K562 (cell line): ENCODE results near the gene LACTB. TPM values are rescaled to one million over a fixed set of nuclear protein-coding genes. Genes with fewer than 3 reads are reported as not detected.

Experiments
- ATAC-seq: fragments of 200-7000 bp; cut with Tn5 transposase; 3 replicates; pipeline ENCODE4 v1.9.1; 2020; ENCODE audit warnings: moderate library complexity
- BruUV-seq: library from RNA; stranded (reverse); fragments of 400-500 nt; replicated peaks from 2 replicates; lab custom pipeline; 2021; lab: Mats Ljungman, UMichigan
- CTCF ChIA-PET: fragments of 300-600 bp; formaldehyde crosslinking; extraction: SDS; loops from one replicate; lab custom pipeline; 2021; ENCODE audit warnings: low intra/inter-chr PET ratio; lab: Yijun Ruan, JAX
- POLR2A ChIA-PET: fragments of 300-600, 350-650 bp; sonication (Branson Sonifier 250); formaldehyde crosslinking; extraction: SDS; loops from one replicate; lab custom pipeline; 2021; ENCODE audit warnings: antibody characterized with exemption, inconsistent platforms; lab: Yijun Ruan, JAX
- DNase-seq, 4 experiments: peaks; one replicate each; pipeline versions ENCODE4 v3.0.0 to v3.0.0-alpha.2; 2011 to 2018; ENCODE audit warnings: low spot score in 3 of 4, mixed read lengths in 3 of 4; ENCODE audit errors: extremely low read depth in 1 of 4
- FAIRE-seq: peaks from 2 replicates; lab custom pipeline; 2011; peaks lifted over from hg19 to GRCh38; lab: Jason Lieb, UNC
- H2AFZ ChIP-seq: 2 replicates; pipeline ENCODE4 v1.6.0; 2011; ENCODE audit warnings: low read depth, low read length, control low read depth, inconsistent platforms
- H3K27ac ChIP-seq: fragments of 200-600 bp; 3 replicates; pipeline ENCODE4 v1.8.0; 2011; ENCODE audit warnings: low read depth, mild to moderate bottlenecking, control low read depth, inconsistent platforms, low read length, moderate library complexity, mixed read lengths; ENCODE audit errors: extremely low read depth
- H3K27me3 ChIP-seq, 2 experiments: fragments of 300-600 bp in 1 of 2; 2 replicates in 1 of 2; 3 replicates in 1 of 2; pipeline versions ENCODE4 v1.6.0 to v1.8.0; 2011; ENCODE audit warnings: inconsistent platforms in 2 of 2, low read length in 2 of 2, mild to moderate bottlenecking in 1 of 2, mixed read lengths in 1 of 2, moderate library complexity in 1 of 2; ENCODE audit not compliant: control insufficient read depth in 2 of 2, insufficient read depth in 2 of 2
- H3K36me3 ChIP-seq: fragments of 300-600 bp; 3 replicates; pipeline ENCODE4 v1.8.0; 2011; ENCODE audit warnings: mild to moderate bottlenecking, low read length, inconsistent platforms; ENCODE audit not compliant: control insufficient read depth, insufficient read depth
- H3K4me1 ChIP-seq, 2 experiments: fragments of 200-600 bp in 1 of 2; replicated peaks in 1 of 2; 2 replicates in 1 of 2; 3 replicates in 1 of 2; pipeline versions ENCODE4 v1.5.1 to v1.8.0; 2011; ENCODE audit warnings: inconsistent platforms in 2 of 2, low read length in 2 of 2, mild to moderate bottlenecking in 1 of 2, mixed read lengths in 1 of 2, moderate library complexity in 1 of 2; ENCODE audit not compliant: control insufficient read depth in 2 of 2, insufficient read depth in 2 of 2
- H3K4me2 ChIP-seq: 2 replicates; pipeline ENCODE4 v1.6.1; 2011; ENCODE audit warnings: low read length, control low read depth, inconsistent platforms, mixed read lengths; ENCODE audit not compliant: insufficient read depth
- H3K4me3 ChIP-seq: fragments of 200-600 bp; sonication (generic), shearing (Covaris generic); 2 replicates; pipeline ENCODE4 v1.5.1; 2016; ENCODE audit warnings: control low read depth, inconsistent platforms
- H3K79me2 ChIP-seq: fragments of 200-600 bp; 3 replicates; pipeline ENCODE4 v1.8.0; 2011; ENCODE audit warnings: low read length, inconsistent platforms; ENCODE audit not compliant: control insufficient read depth, insufficient read depth
- H3K9ac ChIP-seq, 2 experiments: 2 replicates each; pipeline versions ENCODE4 v1.6.0 to v1.6.1; 2011; ENCODE audit warnings: low read depth in 2 of 2, low read length in 2 of 2, control low read depth in 1 of 2, inconsistent platforms in 1 of 2, mild to moderate bottlenecking in 1 of 2, mixed read lengths in 1 of 2; ENCODE audit not compliant: insufficient read depth in 1 of 2
- H3K9me1 ChIP-seq: one replicate; pipeline ENCODE4 v1.6.0; 2011; ENCODE audit warnings: inconsistent platforms, mild to moderate bottlenecking, low read length, moderate library complexity; ENCODE audit not compliant: control insufficient read depth, insufficient read depth
- H3K9me3 ChIP-seq: replicated peaks from 2 replicates; pipeline ENCODE4 v1.5.1; 2011; ENCODE audit warnings: low read depth, low read length, inconsistent platforms; ENCODE audit not compliant: control insufficient read depth, insufficient read depth
- H4K20me1 ChIP-seq: replicated peaks from 2 replicates; pipeline ENCODE4 v1.6.1; 2011; ENCODE audit warnings: low read length, inconsistent platforms, mixed read lengths; ENCODE audit not compliant: control insufficient read depth, insufficient read depth
- HSF4 ChIP-seq: fragments of 250-450 bp; sonication (Bioruptor Pico); IDR thresholded peaks from 2 replicates; pipeline ENCODE4 v2.1.2; 2022; ENCODE audit warnings: mild to moderate bottlenecking, moderate library complexity, borderline replicate concordance
- ZNF217 ChIP-seq: sonication (generic); formaldehyde crosslinking; IDR thresholded peaks from 2 replicates; pipeline ENCODE4 v1.8.0; 2022; ENCODE audit warnings: mild to moderate bottlenecking, missing genetic modification reagents
- ZNF740 ChIP-seq, 3 experiments: fragments of 200-800 bp in 1 of 3; sonication (Bioruptor generic) in 1 of 3; sonication (generic) in 1 of 3; formaldehyde crosslinking in 1 of 3; IDR thresholded peaks; 2 replicates each; pipeline versions ENCODE4 v1.6.1 to v1.8.0; 2016 to 2022; ENCODE audit warnings: mild to moderate bottlenecking in 2 of 3, missing compliant biosample characterization in 2 of 3, missing genetic modification characterization in 2 of 3, missing genetic modification reagents in 1 of 3
- ZNF830 ChIP-seq: fragments of 250-450 bp; sonication (Bioruptor Pico); IDR thresholded peaks from 2 replicates; pipeline ENCODE4 v1.5.0; 2021; ENCODE audit warnings: mild to moderate bottlenecking
- whole genome bisulfite sequencing: fragments of 100-300 bp; shearing (Covaris generic); methylation state at CpG from one replicate; pipeline ENCODE4 v1.1.6; 2016; ENCODE audit warnings: low coverage, mixed read lengths; ENCODE audit not compliant: insufficient coverage; ENCODE audit errors: missing lambda C conversion rate; 5-methylcytosine and 5-hydroxymethylcytosine counted together
- in situ Hi-C: fragments of 300-500 bp; cut with MboI; formaldehyde crosslinking; loops from 4 replicates; pipeline ENCODE4 v1.15.0; 2018; ENCODE audit warnings: inconsistent platforms, mixed read lengths
- intact Hi-C: fragments of 100-400 bp; cut with micrococcal nuclease; formaldehyde crosslinking; loops from 2 replicates; pipeline ENCODE4 v1.14.2; 2022
- polyA plus RNA-seq, 8 experiments: library from polyadenylated mRNA; depleted of rRNA in 4 of 8; stranded (reverse) in 5 of 8; unstranded in 3 of 8; fragments of >200 nt; fragmentation: Nextera tagmentation in 2 of 8; fragmentation: Illumina TruSeq in 1 of 8; extraction: Ambion mirVana in 2 of 8; extraction: Trizol in 1 of 8; gene quantifications; 2 replicates each; pipeline versions ENCODE4 v1.2.1 to v1.2.3, GENCODE V29; 2011 to 2014; ENCODE audit warnings: inconsistent platforms in 1 of 8, missing spikeins in 1 of 8
- total RNA-seq, 7 experiments: library from RNA; depleted of rRNA in 6 of 7; stranded (reverse); fragments of >200 nt in 6 of 7; fragmentation: Illumina TruSeq in 2 of 7; extraction: Trizol in 2 of 7; gene quantifications; 2 replicates each; pipeline versions ENCODE4 v1.2.1 to v1.2.3, GENCODE V29; 2011 to 2021; ENCODE audit warnings: low replicate concordance in 1 of 7

LACTB gene
- total and polyA plus RNA-seq, 9 of the 15 experiments (the other 6 are each of a cell fraction or from before 2014, with no cell fraction given): 3.1 to 15.5 (median 9.8) TPM

GRCh38 chr15:63172376-63172775 lies 50.7 kb downstream of the LACTB start:
- H3K4me3 ChIP-seq: no peak overlapping the region
- H3K9me1 ChIP-seq: no peaks in the 10 kb centered on the region
- H2AFZ ChIP-seq: peak overlapping the region; percentile 38
- 43% methylated on average over 5 of the region's 5 CpGs for WGBS
- no peaks in the 10 kb centered on the region for H3K79me2 ChIP-seq
- CTCF ChIA-PET: no interaction called here
- H4K20me1 ChIP-seq: no peaks in the 10 kb centered on the region
- in situ Hi-C loops: no loop called here
- H3K9ac ChIP-seq: no peak overlapping the region
- no peaks in the 10 kb centered on the region for H3K9me3 ChIP-seq
- FAIRE-seq (no peak), ATAC-seq (no peak)
- H3K4me1 ChIP-seq: peaks cover 0 to 5% of the 10 kb centered on the region in 2 experiments; a peak in 2 of 5 replicates
- POLR2A ChIA-PET: interaction anchor here (0.6 to 1.1 kb wide), 4 partner anchors 10 to 20 kb away, joined by 3 to 4 read pairs (median 3); no protein-coding TSS in a partner anchor
- H3K27ac ChIP-seq: no peak overlapping the region
- no peaks in the 10 kb centered on the region for H3K36me3 ChIP-seq
- TF ChIP-seq ZNF830 (no peak), HSF4 (CRISPR knock-in tag) (no peak)
- TF ChIP-seq, all 486 proteins: peak for 0
- no peak overlapping the region for H3K4me2 ChIP-seq
- H3K27me3 ChIP-seq: no peaks in the 10 kb centered on the region
- BruUV-seq: no TSS peak
- intact Hi-C loops: no loop called here
- peak in 1 of 4 experiments; percentile 19 for DNase-seq

- no TSS peak for BruUV-seq
- H3K27me3 ChIP-seq: no peaks in the 10 kb centered on the region
- in situ Hi-C loops: no loop called here
- H3K79me2 ChIP-seq: no peaks in the 10 kb centered on the region
- POLR2A ChIA-PET: interaction anchor here (0.6 to 1.1 kb wide), 4 partner anchors 10 to 20 kb away, joined by 3 to 4 read pairs (median 3); no protein-coding TSS in a partner anchor
- FAIRE-seq (peak; percentile 6), DNase-seq (no peak), ATAC-seq (no peak)
- H3K4me3 ChIP-seq: no peak overlapping the region
- peak; percentile 72; the same call in 1 of the 2 replicates for TF ChIP-seq ZNF740 (CRISPR knock-in tag; IDR thresholded peaks at IDR 0.05)
- no peak; a peak in 1 of 4 replicates for TF ChIP-seq ZNF740 (tag; IDR thresholded peaks at IDR 0.05)
- no peak for TF ChIP-seq ZNF217 (CRISPR knock-in tag)
- no peak overlapping the region for H3K27ac ChIP-seq
- CTCF ChIA-PET: no interaction called here
- no peak overlapping the region for H3K9ac ChIP-seq
- no peak overlapping the region for H2AFZ ChIP-seq
- peaks cover 0 to 7% of the 10 kb centered on the region in 2 experiments; a peak in 2 of 5 replicates for H3K4me1 ChIP-seq
- H3K9me3 ChIP-seq: no peaks in the 10 kb centered on the region
- no peak overlapping the region for H3K4me2 ChIP-seq
- WGBS: 57% methylated on average over 3 of the region's 3 CpGs
- H3K36me3 ChIP-seq: no peaks in the 10 kb centered on the region
- H3K9me1 ChIP-seq: no peaks in the 10 kb centered on the region
- intact Hi-C loops: no loop called here
- no peaks in the 10 kb centered on the region for H4K20me1 ChIP-seq
Measured at GRCh38 chr15:63172851-63173451, 51.3 kb downstream of the LACTB start.
